GM12892 (cell line): Measurements from ENCODE around the gene KCNH5.

Experiments
- POLR2A ChIP-seq: IDR thresholded peaks from 2 replicates; pipeline ENCODE4 v1.6.1; 2011; ENCODE audit warnings: low read depth, low read length, control low read depth
- POLR2AphosphoS5 ChIP-seq: IDR thresholded peaks from 2 replicates; pipeline ENCODE4 v1.6.1; 2011; ENCODE audit warnings: low read depth, low read length, control low read depth

GRCh38 chr14:62934439-62934838 lies 110.8 kb downstream of the KCNH5 start:
- TF ChIP-seq POLR2AphosphoS5 (no peak), POLR2A (no peak)
